Measurements from ENCODE around the gene CRTC1.

The CRTC1 gene

GRCh38 chr19:18771328-18772242, 88.1 kb downstream of the CRTC1 start:
- TF ChIP-seq GATA3 (IDR thresholded peaks at IDR 0.05; ENCODE audit: low read depth, low read length) (no peak), GATA2 (IDR thresholded peaks at IDR 0.05; ENCODE audit: low read depth, low read length) (no peak)

GRCh38 chr19:18772620-18773587, 89.4 kb downstream of the CRTC1 start:
- no peak for TF ChIP-seq GATA3 (IDR thresholded peaks at IDR 0.05; ENCODE audit: low read depth, low read length)
- TF ChIP-seq GATA2 (IDR thresholded peaks at IDR 0.05; ENCODE audit: low read depth, low read length): no peak

- TF ChIP-seq GATA3 (IDR thresholded peaks at IDR 0.05; ENCODE audit: low read depth, low read length): no peak
- TF ChIP-seq GATA2 (IDR thresholded peaks at IDR 0.05; ENCODE audit: low read depth, low read length): no peak
Observed at GRCh38 chr19:18773682-18774081, 90.2 kb downstream of the CRTC1 start.

GRCh38 chr19:18774107-18774506, 90.6 kb downstream of the CRTC1 start:
- TF ChIP-seq GATA2 (IDR thresholded peaks at IDR 0.05; ENCODE audit: low read depth, low read length) (no peak), GATA3 (IDR thresholded peaks at IDR 0.05; ENCODE audit: low read depth, low read length) (no peak)

GRCh38 chr19:18774782-18775444, 91.4 kb downstream of the CRTC1 start:
- TF ChIP-seq GATA3 (IDR thresholded peaks at IDR 0.05; ENCODE audit: low read depth, low read length) (no peak), GATA2 (IDR thresholded peaks at IDR 0.05; ENCODE audit: low read depth, low read length) (no peak)

GRCh38 chr19:18775586-18776287, 92.3 kb downstream of the CRTC1 start:
- TF ChIP-seq GATA3 (IDR thresholded peaks at IDR 0.05; ENCODE audit: low read depth, low read length): no peak

- TF ChIP-seq GATA2 (IDR thresholded peaks at IDR 0.05; ENCODE audit: low read depth, low read length) (no peak), GATA3 (IDR thresholded peaks at IDR 0.05; ENCODE audit: low read depth, low read length) (no peak)
Observed at GRCh38 chr19:18776288-18776594, 92.8 kb downstream of the CRTC1 start.

- TF ChIP-seq GATA2 (IDR thresholded peaks at IDR 0.05; ENCODE audit: low read depth, low read length) (no peak), GATA3 (IDR thresholded peaks at IDR 0.05; ENCODE audit: low read depth, low read length) (no peak)
Observed at GRCh38 chr19:18776736-18777135, 93.3 kb downstream of the CRTC1 start.

- no peak for TF ChIP-seq GATA2 (IDR thresholded peaks at IDR 0.05; ENCODE audit: low read depth, low read length)
Observed at GRCh38 chr19:18777301-18778075, 94.0 kb downstream of the CRTC1 start.

GRCh38 chr19:18778076-18778389, 94.6 kb downstream of the CRTC1 start:
- no peak for TF ChIP-seq GATA2 (IDR thresholded peaks at IDR 0.05; ENCODE audit: low read depth, low read length)
- no peak for TF ChIP-seq GATA3 (IDR thresholded peaks at IDR 0.05; ENCODE audit: low read depth, low read length)

GRCh38 chr19:18778826-18779495, 95.5 kb downstream of the CRTC1 start:
- TF ChIP-seq GATA2 (IDR thresholded peaks at IDR 0.05; ENCODE audit: low read depth, low read length): no peak

- TF ChIP-seq GATA2 (IDR thresholded peaks at IDR 0.05; ENCODE audit: low read depth, low read length) (no peak), GATA3 (IDR thresholded peaks at IDR 0.05; ENCODE audit: low read depth, low read length) (no peak)
Observed at GRCh38 chr19:18780081-18780480, 96.6 kb downstream of the CRTC1 start.

- TF ChIP-seq GATA2 (IDR thresholded peaks at IDR 0.05; ENCODE audit: low read depth, low read length) (no peak), GATA3 (IDR thresholded peaks at IDR 0.05; ENCODE audit: low read depth, low read length) (no peak)
Observed at GRCh38 chr19:18780631-18781030, 97.2 kb downstream of the CRTC1 start.
